ENCODE measurements around the gene FHIT. TPM values are rescaled to one million over a fixed set of nuclear protein-coding genes. Genes with fewer than 3 reads are reported as not detected.

Gene FHIT
- total RNA-seq, 4 donors from 2014 or later: 4.4 to 10.6 (median 8.4) TPM

- TF ChIP-seq, protein P1, sequence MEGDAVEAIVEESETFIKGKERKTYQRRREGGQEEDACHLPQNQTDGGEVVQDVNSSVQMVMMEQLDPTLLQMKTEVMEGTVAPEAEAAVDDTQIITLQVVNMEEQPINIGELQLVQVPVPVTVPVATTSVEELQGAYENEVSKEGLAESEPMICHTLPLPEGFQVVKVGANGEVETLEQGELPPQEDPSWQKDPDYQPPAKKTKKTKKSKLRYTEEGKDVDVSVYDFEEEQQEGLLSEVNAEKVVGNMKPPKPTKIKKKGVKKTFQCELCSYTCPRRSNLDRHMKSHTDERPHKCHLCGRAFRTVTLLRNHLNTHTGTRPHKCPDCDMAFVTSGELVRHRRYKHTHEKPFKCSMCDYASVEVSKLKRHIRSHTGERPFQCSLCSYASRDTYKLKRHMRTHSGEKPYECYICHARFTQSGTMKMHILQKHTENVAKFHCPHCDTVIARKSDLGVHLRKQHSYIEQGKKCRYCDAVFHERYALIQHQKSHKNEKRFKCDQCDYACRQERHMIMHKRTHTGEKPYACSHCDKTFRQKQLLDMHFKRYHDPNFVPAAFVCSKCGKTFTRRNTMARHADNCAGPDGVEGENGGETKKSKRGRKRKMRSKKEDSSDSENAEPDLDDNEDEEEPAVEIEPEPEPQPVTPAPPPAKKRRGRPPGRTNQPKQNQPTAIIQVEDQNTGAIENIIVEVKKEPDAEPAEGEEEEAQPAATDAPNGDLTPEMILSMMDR (IDR thresholded peaks at IDR 0.05; ENCODE audit: low read depth): no peak
Observed at GRCh38 chr3:61146010-61146890, 105.0 kb downstream of the FHIT start.

DNA sequence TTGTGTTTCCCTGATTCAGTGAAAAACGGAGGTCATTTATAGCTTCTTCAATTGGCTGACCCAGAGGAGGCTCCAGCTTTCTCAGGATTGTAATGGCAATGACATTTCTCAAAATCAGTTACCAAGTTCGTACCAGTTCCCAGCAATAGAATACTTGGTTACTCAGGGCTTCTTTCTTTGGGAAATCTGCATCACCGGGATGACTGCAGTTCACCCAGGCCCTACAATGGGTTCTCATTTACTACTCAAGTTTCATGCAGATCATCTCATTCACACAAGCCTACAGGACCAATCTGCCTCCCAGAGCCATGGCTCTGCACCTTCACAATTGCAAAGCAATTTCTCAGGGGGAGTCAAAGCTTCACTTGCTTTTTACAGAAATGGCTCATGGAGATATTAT lies 109.6 kb downstream of the FHIT start:
- TF ChIP-seq, protein P1 (IDR thresholded peaks at IDR 0.05; ENCODE audit: low read depth): no peak

DNA sequence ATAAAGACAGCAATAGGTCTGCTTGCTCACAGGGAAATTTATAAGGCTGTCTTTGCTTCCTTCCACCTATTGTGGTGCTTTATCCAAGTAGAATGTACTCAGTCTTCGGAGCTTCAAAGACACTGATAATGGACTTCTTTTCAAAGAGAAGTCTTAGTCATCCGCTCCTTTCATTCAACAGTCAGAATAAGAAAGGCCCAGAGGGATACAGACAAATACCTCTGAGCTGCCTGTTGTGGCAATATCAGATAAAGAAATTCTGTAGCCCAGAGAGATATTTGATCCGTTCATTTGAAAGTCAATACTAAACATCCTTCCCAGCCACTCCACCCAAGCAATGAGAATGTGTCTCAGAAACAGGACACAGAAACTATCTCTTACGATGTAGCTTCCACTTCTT lies 110.0 kb downstream of the FHIT start:
- TF ChIP-seq, protein P1 (IDR thresholded peaks at IDR 0.05; ENCODE audit: low read depth): no peak

GRCh38 chr3:61139686-61140085 lies 111.6 kb downstream of the FHIT start:
- TF ChIP-seq, protein P1 (IDR thresholded peaks at IDR 0.05; ENCODE audit: low read depth): no peak

GRCh38 chr3:61138401-61138800 lies 112.9 kb downstream of the FHIT start:
- TF ChIP-seq, protein P1 (IDR thresholded peaks at IDR 0.05; ENCODE audit: low read depth): no peak

DNA sequence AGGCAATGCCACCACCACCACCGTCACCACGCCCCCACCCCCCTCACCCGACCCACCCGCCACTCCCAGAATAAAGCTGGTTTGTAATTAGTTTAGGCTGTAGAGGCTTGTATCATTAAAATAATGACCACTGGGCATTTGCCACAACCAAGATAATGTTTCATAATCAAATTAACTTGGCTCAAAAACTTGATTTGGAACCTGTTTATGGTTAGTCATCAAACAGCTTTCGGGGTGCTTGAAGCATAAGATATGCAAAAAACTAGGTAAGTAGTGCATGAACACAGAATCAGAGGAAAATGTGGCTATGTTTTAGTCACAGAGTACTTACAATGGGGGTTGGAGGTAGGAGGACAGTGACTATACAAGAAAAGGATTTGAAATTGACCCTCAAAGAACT lies 115.1 kb downstream of the FHIT start:
- TF ChIP-seq, protein P1 (IDR thresholded peaks at IDR 0.05; ENCODE audit: low read depth): no peak

GRCh38 chr3:61134532-61134931 lies 116.7 kb downstream of the FHIT start:
- TF ChIP-seq, protein P1 (IDR thresholded peaks at IDR 0.05; ENCODE audit: low read depth): no peak

Measured in subcutaneous adipose tissue (tissue), 4 donors.